ENCODE measurements around the gene GKN1. TPM values are rescaled to one million over a fixed set of nuclear protein-coding genes. Genes with fewer than 3 reads are reported as not detected.
A peak's percentile ranks its signal among the peaks of the same experiment; 100 is the strongest.

The GKN1 gene
- total RNA-seq, 4 donors from 2014 or later, result 0.62 to 4.7 TPM; not detected in 2

DNA sequence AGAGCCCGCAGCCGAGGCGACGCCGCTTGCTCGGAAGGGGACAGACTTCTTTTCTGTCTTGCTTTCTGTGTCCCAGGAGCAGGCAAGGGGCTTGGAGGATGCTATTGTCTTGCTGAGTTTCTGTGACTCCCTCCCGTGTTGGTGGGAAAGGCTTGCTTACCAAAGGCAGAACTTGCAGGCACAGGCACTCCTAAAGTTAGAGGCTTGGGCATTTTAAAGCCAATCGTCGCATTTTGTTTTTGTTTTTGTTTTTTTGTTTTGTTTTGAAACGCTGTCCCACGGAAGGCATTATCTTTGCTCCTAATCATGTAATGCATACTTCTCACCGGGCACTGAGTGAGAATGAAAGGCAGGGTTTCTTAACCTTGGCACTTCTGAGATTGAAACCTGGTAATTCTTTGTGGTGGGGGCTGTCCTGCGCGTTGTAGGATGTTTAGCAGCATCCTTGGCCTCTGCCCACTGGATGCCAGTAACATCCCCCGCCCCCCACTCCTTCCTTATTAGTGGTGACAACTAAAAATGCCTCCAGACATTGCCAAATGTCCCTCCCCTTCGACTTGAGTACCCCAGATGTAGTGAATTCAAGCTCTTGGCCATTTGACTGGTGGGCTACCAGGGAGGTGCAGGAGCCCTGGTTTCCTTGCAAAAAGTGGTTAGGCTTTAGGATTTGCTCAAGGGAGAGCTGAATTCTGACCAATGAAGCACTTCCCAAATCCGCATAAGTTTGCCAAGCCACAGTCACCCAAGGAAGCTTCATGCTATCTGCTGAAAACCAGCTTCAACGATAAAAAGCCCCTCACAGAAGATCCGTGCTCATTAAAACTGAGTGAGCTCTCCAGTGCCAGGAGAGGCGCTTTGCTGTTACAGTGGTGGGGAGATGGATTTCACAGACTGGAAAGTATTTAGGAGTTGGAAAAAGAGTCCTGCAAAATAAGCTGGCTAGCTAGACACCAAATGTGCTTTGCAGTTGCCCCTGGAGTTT, 39.7 kb downstream of the GKN1 start:
- Histone ChIP-seq H3K36me3 (no peaks in the 10 kb centered on the region), H3K4me3 (peak overlapping the region; percentile 63 to 81), H3K27me3 (no peaks in the 10 kb centered on the region), H3K4me1 (peaks cover 0 to 62% (median 18%) of the 10 kb centered on the region in 3 donors), H3K27ac (peak overlapping the region; percentile 57 to 95 (median 92)), H3K9me3 (no peaks in the 10 kb centered on the region)
- no peak for TF ChIP-seq POLR2A (IDR thresholded peaks at IDR 0.05)
- TF ChIP-seq CTCF (IDR thresholded peaks at IDR 0.05), result peak in 2 of 4 experiments; percentile 18 to 26
- TF ChIP-seq POLR2AphosphoS5 (IDR thresholded peaks at IDR 0.05), result no peak
- ATAC-seq, result no peak
- WGBS, 2 donors (ENCODE audit: low coverage in 1 of 2), result 0 to 2% methylated on average over 10 to 11 of the region's 20 CpGs

DNA sequence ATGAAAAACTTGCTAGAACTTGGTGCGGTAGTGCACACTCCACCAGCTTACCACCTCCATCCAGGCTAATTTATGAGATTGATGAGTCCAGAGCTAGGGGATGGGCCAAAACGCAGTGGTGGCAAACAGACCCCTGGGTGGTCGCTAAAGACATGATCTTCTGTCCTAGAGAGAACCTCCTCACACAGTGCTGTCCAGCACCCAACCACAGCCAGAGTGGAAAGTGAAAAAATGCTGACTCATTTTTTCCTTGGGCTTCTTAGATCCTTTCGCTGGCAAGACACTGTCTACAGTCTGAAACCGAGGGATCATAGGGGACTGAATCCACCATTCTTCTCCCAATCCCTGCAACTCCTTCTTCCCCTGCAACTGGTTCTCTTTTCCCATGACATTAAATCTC, 42.6 kb downstream of the GKN1 start:
- Histone ChIP-seq H3K4me1 (peaks cover 2 to 91% (median 32%) of the 10 kb centered on the region in 3 donors), H3K9me3 (no peaks in the 10 kb centered on the region), H3K27ac (peak overlapping the region in 3 of 4 donors; percentile 46 to 60 (median 59)), H3K36me3 (no peaks in the 10 kb centered on the region), H3K4me3 (peak overlapping the region in 1 of 2 donors; percentile 20), H3K27me3 (no peaks in the 10 kb centered on the region)
- 23 to 49% methylated on average over 5 of the region's 5 CpGs for WGBS, 2 donors (ENCODE audit: low coverage in 1 of 2)
- no peak for ATAC-seq
- no peak for TF ChIP-seq EP300 (IDR thresholded peaks at IDR 0.05)

DNA sequence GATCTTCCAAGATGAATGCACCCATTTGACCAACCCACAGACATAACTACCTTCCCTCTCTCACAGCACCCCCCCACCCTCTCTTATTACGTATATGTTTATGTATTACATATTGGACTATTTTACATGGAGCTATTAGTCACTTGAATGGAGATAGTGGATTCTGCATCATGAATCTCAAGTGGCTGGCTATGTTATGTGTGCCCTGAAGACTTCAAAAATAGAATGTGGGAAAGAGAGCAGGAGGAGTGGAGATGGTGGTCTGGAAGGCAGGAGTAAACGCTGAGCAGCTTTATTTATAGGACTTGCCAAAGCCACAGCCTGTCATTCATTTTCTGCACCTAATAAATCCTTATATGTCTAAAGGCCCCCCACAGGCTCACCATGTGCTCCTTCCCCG, 43.4 kb downstream of the GKN1 start:
- no peaks in the 10 kb centered on the region for H3K36me3 ChIP-seq
- H3K27me3 ChIP-seq, result no peaks in the 10 kb centered on the region
- no peak for ATAC-seq
- no peaks in the 10 kb centered on the region for H3K9me3 ChIP-seq
- H3K4me1 ChIP-seq, result peaks cover 2 to 92% (median 29%) of the 10 kb centered on the region in 3 donors
- 44 to 53% methylated on average over 3 of the region's 3 CpGs for WGBS, 2 donors (ENCODE audit: low coverage in 1 of 2)
- TF ChIP-seq POLR2AphosphoS5 (IDR thresholded peaks at IDR 0.05) (no peak), EP300 (IDR thresholded peaks at IDR 0.05) (no peak), POLR2A (IDR thresholded peaks at IDR 0.05) (no peak), CTCF (IDR thresholded peaks at IDR 0.05) (no peak)
- peak overlapping the region in 3 of 4 donors; percentile 46 to 60 (median 59) for H3K27ac ChIP-seq
- H3K4me3 ChIP-seq, result no peak overlapping the region

- 69 to 73% methylated on average over 4 of the region's 4 CpGs for WGBS, 2 donors (ENCODE audit: low coverage in 1 of 2)
- ATAC-seq, result no peak
- Histone ChIP-seq H3K9me3 (no peaks in the 10 kb centered on the region), H3K4me3 (no peak overlapping the region), H3K4me1 (peaks cover 2 to 99% (median 29%) of the 10 kb centered on the region in 3 donors), H3K36me3 (no peaks in the 10 kb centered on the region), H3K27ac (no peak overlapping the region), H3K27me3 (no peaks in the 10 kb centered on the region)
- no peak for TF ChIP-seq POLR2A (IDR thresholded peaks at IDR 0.05)
Observed at GRCh38 chr2:69018678-69019095, 44.3 kb downstream of the GKN1 start.

DNA sequence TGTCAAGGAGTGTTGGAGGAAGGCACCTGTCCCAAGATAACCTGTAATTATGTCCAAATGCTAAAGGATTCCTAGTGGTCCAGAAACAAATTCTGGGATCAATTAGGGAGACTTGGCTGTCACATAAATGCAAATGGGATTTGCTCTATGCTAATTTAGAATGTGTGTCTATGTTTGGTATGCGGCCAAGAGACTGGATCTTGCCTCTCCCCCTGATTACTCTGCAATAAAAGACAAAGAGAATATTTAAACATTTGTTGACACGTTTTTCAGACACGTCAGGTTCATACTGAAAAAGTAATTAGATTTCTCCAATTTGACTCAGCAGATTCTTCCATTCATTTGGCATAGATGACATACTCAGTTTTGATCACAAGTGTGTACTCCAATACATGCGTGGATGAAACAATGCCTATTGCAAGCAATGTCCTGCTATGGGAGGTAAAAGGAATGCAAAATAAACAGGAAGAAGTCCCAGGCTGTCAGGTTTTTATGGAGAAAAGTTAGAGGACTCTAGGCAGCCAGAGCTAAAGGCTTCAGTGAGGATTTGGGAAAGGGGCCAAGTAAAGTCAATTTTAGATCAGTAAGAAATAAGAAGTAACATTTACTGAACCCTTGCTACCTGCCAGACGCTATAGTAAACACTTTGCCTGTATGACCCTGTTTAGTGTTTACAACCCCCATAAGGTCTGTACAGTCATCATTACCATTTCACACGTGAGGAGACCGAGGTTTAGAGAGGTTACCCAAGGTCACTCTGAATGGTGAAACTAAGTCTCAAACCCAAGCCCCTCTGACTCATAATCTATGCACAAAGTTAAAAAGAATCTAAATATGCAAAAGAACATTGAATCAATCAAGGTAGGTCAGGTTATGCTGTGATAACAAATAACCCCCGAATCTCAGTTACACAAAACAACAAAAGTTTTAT, 46.3 kb downstream of the GKN1 start:
- WGBS, 2 donors (ENCODE audit: low coverage in 1 of 2), result 30 to 50% methylated on average over 4 to 8 of the region's 8 CpGs
- ATAC-seq, result no peak
- no peak overlapping the region for H3K4me3 ChIP-seq

More for the DNA sequence above, 46.3 kb downstream of the GKN1 start:
- Histone ChIP-seq H3K4me1 (peaks cover 2 to 97% (median 24%) of the 10 kb centered on the region in 3 donors), H3K27me3 (no peaks in the 10 kb centered on the region), H3K27ac (no peak overlapping the region), H3K36me3 (no peaks in the 10 kb centered on the region), H3K9me3 (no peaks in the 10 kb centered on the region)
- TF ChIP-seq EP300 (IDR thresholded peaks at IDR 0.05) (no peak), CTCF (IDR thresholded peaks at IDR 0.05) (no peak), POLR2AphosphoS5 (IDR thresholded peaks at IDR 0.05) (no peak), POLR2A (IDR thresholded peaks at IDR 0.05) (no peak)

Measured in gastroesophageal sphincter (tissue), 4 donors.